CD8-positive, alpha-beta memory T cell (primary cell): ENCODE measurements around the gene CANT1. TPM values are rescaled to one million over a fixed set of nuclear protein-coding genes. Genes with fewer than 3 reads are reported as not detected.
"Not testable (repeated sequence)": the region's sequence is repeated elsewhere in the genome, so short reads cannot be mapped to it uniquely, and the experiment has no call there.

Experiments
- CTCF ChIA-PET: fragments of 350-600 bp; sonication (Branson Sonifier 250); formaldehyde crosslinking; loops from one replicate; lab custom pipeline; 2021; ENCODE audit warnings: antibody characterized with exemption; lab: Charles Lee
- POLR2A ChIA-PET: fragments of 350-600 bp; sonication (Branson Sonifier 250); formaldehyde crosslinking; loops from one replicate; lab custom pipeline; 2021; ENCODE audit warnings: antibody characterized with exemption; lab: Charles Lee
- DNase-seq, 5 donors: peaks; one replicate each; pipeline versions ENCODE4 v3.0.0 to v3.0.0-alpha.2; 2020 to 2022; ENCODE audit warnings: mixed read lengths in 1 of 5
- H3K27ac ChIP-seq: one replicate; pipeline ENCODE4 v1.7.0; 2013; ENCODE audit warnings: low read depth, mild to moderate bottlenecking, low read length, moderate library complexity
- H3K27me3 ChIP-seq: 2 replicates; pipeline ENCODE4 v1.7.0; 2013; ENCODE audit warnings: low read length, mild to moderate bottlenecking; ENCODE audit not compliant: insufficient read depth, poor library complexity, severe bottlenecking
- H3K36me3 ChIP-seq: 2 replicates; pipeline ENCODE4 v1.7.0; 2013; ENCODE audit warnings: mild to moderate bottlenecking, low read length, moderate library complexity; ENCODE audit not compliant: insufficient read depth
- H3K4me1 ChIP-seq: 2 replicates; pipeline ENCODE4 v1.7.0; 2013; ENCODE audit warnings: mild to moderate bottlenecking, low read length, moderate library complexity; ENCODE audit not compliant: insufficient read depth
- H3K4me3 ChIP-seq: 2 replicates; pipeline ENCODE4 v1.7.0; 2013; ENCODE audit warnings: mild to moderate bottlenecking, low read length
- H3K9me3 ChIP-seq: 2 replicates; pipeline ENCODE4 v1.7.0; 2013; ENCODE audit warnings: mild to moderate bottlenecking, low read length
- H3K27ac Mint-ChIP-seq, 8 donors: one replicate each; pipeline ENCODE4 v1.8.0; 2020 to 2021; ENCODE audit warnings: mixed read lengths in 8 of 8, mild to moderate bottlenecking in 6 of 8, inconsistent platforms in 3 of 8, moderate library complexity in 3 of 8
- H3K27me3 Mint-ChIP-seq, 2 donors: one replicate each; pipeline ENCODE4 v1.8.0; 2020 to 2021; ENCODE audit warnings: mixed read lengths in 2 of 2, mild to moderate bottlenecking in 1 of 2, moderate library complexity in 1 of 2
- H3K36me3 Mint-ChIP-seq, 3 donors: one replicate each; pipeline ENCODE4 v1.8.0; 2020 to 2021; ENCODE audit warnings: mixed read lengths in 3 of 3, inconsistent platforms in 1 of 3, mild to moderate bottlenecking in 1 of 3
- H3K4me1 Mint-ChIP-seq, 3 donors: one replicate each; pipeline ENCODE4 v1.8.0; 2020 to 2021; ENCODE audit warnings: mixed read lengths in 3 of 3, inconsistent platforms in 1 of 3, mild to moderate bottlenecking in 1 of 3
- H3K4me3 Mint-ChIP-seq, 7 donors: one replicate each; pipeline ENCODE4 v1.8.0; 2020 to 2021; ENCODE audit warnings: mixed read lengths in 7 of 7, mild to moderate bottlenecking in 6 of 7, moderate library complexity in 4 of 7, inconsistent platforms in 2 of 7
- H3K9me3 Mint-ChIP-seq, 5 donors: one replicate each; pipeline ENCODE4 v1.8.0; 2020 to 2022; ENCODE audit warnings: mixed read lengths in 5 of 5, mild to moderate bottlenecking in 3 of 5, moderate library complexity in 2 of 5, inconsistent platforms in 1 of 5
- polyA plus RNA-seq: library from polyadenylated mRNA; unstranded; fragments of 300-500 nt; fragmentation: Illumina TruSeq; gene quantifications from one replicate; pipeline ENCODE4 v1.2.3, GENCODE V29; 2021
- total RNA-seq, 2 experiments: library from RNA; stranded (reverse); gene quantifications; one replicate each; pipeline ENCODE4 v1.2.3, GENCODE V29; 2021

CANT1 gene
- total and polyA plus RNA-seq, 3 experiments from 2014 or later: 13.4 to 47.3 (median 45.5) TPM

DNA sequence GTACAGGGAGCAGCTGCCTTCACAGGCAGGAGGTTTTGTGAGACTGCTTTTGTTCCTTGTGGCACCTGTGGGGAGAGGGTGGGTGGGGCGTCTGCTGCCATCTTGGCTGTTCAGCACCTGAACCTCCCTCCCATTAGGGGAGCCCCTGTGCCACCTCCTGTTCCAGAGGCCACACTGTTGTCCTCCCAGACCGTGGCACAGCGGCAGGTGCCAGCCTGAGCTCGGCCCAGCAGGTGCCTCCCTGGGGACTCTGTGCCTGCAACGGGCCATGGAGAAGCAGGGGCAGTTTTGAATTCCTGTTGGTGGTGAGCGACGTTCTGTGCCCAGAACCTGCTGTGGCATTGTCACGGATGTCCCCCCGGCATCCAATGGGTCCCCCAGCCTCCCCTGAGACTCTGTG is 39.7 kb downstream of the CANT1 start:
- H3K27ac ChIP-seq: no peak overlapping the region
- peak overlapping the region in 1 of 8 donors; percentile 8 for H3K27ac Mint-ChIP-seq
- H3K36me3 ChIP-seq: no peaks in the 10 kb centered on the region
- no peak overlapping the region for H3K4me3 Mint-ChIP-seq
- no peaks in the 10 kb centered on the region for H3K27me3 ChIP-seq
- POLR2A ChIA-PET: no interaction called here
- no peak for DNase-seq
- H3K27me3 Mint-ChIP-seq: no peaks in the 10 kb centered on the region
- CTCF ChIA-PET: interaction anchor here (1.2 kb wide), 1 partner anchor 107 kb away, joined by 3 read pairs; no protein-coding TSS in a partner anchor
- no peaks in the 10 kb centered on the region for H3K9me3 ChIP-seq
- H3K9me3 Mint-ChIP-seq: no peaks in the 10 kb centered on the region
- H3K36me3 Mint-ChIP-seq: no peaks in the 10 kb centered on the region
- H3K4me3 ChIP-seq: no peak overlapping the region
- H3K4me1 Mint-ChIP-seq: peaks cover 5 to 6% (median 6%) of the 10 kb centered on the region in 3 donors
- peaks cover 9% of the 10 kb centered on the region for H3K4me1 ChIP-seq

DNA sequence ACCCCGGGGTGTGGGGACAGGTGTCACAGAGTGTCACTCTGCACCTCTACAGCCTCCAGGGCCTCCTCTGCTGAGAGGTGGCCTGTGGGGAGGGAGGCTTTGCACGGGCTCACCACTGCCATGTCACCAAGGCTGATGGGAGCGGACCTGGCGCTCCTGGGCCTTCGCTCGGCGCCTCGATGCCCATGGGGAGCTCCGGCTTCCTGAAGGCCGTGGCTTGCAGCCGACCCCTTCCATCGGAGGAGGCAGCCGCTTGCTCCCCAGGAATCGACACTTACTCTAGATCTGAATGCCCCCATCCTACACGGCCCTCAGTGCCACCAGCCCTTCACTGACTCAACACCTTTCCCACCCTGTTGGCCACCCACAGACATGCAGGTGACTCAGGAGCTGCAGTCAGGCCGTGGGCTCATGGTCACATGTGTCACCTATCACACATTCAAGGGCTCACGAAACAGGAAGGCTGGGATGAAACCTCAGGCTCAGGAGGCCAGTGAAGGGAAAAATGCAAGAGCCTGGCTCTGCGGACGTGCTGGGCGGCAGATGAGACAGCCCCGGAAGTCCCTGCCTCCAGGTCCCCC is 41.7 kb downstream of the CANT1 start:
- H3K36me3 ChIP-seq: no peaks in the 10 kb centered on the region
- Mint-ChIP-seq H3K4me1 (peaks cover 5 to 6% (median 6%) of the 10 kb centered on the region in 3 donors), H3K9me3 (no peaks in the 10 kb centered on the region), H3K36me3 (no peaks in the 10 kb centered on the region), H3K27me3 (no peaks in the 10 kb centered on the region), H3K4me3 (no peak overlapping the region), H3K27ac (no peak overlapping the region)
- H3K27me3 ChIP-seq: no peaks in the 10 kb centered on the region
- H3K4me3 ChIP-seq: no peak overlapping the region
- ChIA-PET CTCF (interaction anchor here (1.2 to 1.4 kb wide), 2 partner anchors 102 to 471 kb away, joined by 3 to 5 read pairs; no protein-coding TSS in a partner anchor), POLR2A (no interaction called here)
- no peak overlapping the region for H3K27ac ChIP-seq
- no peak for DNase-seq
- peaks cover 9% of the 10 kb centered on the region for H3K4me1 ChIP-seq
- H3K9me3 ChIP-seq: no peaks in the 10 kb centered on the region

DNA sequence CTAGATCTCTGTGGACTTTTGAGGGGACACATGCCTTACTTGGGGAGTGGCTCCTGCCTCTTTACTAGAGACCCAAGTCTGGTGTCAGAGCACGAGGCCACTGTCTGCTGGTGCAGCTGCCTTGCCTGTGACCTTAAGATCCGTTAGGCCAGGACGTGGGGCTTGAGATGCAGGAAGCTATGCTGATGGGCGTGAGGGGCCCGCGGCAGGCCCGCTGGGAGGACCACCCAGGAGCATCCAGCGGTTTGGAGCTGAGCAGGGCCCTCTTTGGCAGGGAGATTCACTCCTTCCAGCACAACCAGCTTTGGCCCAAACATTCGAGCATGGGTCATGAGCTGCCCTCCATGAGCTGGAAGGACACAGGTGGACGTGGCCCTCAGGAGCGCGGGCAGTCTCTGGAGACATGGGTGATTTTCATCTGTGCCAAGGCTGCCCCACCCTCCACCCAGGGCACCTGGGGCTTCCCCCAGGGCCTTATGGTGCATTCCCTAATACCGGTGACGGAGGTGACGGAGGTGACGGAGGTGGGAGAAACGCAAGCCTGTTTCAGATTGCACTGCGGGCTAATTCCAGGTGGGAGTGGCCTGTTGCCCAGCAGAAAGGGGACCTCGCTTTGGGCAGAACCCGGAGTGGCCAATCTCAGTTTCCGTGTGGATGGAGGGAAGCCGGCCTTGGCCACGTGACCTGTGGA is 42.5 kb downstream of the CANT1 start:
- H3K4me1 ChIP-seq: peaks cover 9% of the 10 kb centered on the region
- H3K36me3 ChIP-seq: no peaks in the 10 kb centered on the region
- ChIA-PET CTCF (interaction anchor here (0.7 to 1.4 kb wide), 3 partner anchors 9 to 470 kb away, joined by 3 to 5 read pairs (median 3); no protein-coding TSS in a partner anchor), POLR2A (no interaction called here)
- H3K4me3 Mint-ChIP-seq: no peak overlapping the region
- H3K9me3 ChIP-seq: no peaks in the 10 kb centered on the region
- no peaks in the 10 kb centered on the region for H3K27me3 ChIP-seq
- H3K4me1 Mint-ChIP-seq: peaks cover 5 to 6% (median 6%) of the 10 kb centered on the region in 3 donors
- no peak overlapping the region for H3K27ac Mint-ChIP-seq
- no peaks in the 10 kb centered on the region for H3K36me3 Mint-ChIP-seq
- no peak overlapping the region for H3K4me3 ChIP-seq
- no peaks in the 10 kb centered on the region for H3K27me3 Mint-ChIP-seq
- H3K27ac ChIP-seq: no peak overlapping the region
- DNase-seq: no peak
- no peaks in the 10 kb centered on the region for H3K9me3 Mint-ChIP-seq

DNA sequence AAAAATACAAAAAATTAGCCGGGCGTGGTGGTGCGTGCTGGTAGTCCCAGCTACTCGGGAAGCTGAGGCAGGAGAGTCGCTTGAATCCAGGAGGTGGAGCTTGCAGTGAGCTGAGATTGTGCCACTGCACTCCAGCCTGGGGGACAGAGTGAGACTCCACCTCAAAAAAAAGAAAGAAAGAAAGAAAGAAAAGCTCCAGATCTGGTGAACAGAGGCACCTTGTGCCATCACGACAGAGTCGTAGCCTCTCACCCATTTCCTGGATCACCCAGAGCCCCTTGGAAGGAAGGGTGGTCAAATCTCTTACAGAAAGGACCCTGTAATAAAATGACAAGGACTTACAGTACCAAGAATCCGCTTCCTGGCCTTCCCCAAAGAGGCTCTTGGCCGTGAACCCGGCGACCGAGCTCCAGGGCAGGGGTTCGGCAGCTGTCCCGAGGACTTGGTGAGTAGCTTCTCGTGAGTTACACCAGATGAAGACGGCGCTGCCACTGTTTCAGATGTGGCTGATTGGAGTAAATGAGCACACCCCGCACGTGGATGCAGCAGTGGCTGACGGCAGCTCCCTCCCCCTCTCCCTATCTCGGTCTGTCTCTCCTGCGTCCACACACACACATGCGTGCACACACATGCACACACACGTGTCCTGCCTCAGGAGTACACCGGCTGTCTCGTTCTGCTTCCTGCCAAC is 43.3 kb downstream of the CANT1 start:
- ChIA-PET CTCF (interaction anchor here (0.7 to 1.4 kb wide), 3 partner anchors 9 to 100 kb away, joined by 3 read pairs; no protein-coding TSS in a partner anchor), POLR2A (no interaction called here)
- Histone ChIP-seq H3K27me3 (no peaks in the 10 kb centered on the region), H3K9me3 (no peaks in the 10 kb centered on the region), H3K4me1 (peaks cover 5% of the 10 kb centered on the region), H3K4me3 (no peak overlapping the region), H3K27ac (no peak overlapping the region), H3K36me3 (no peaks in the 10 kb centered on the region)
- no peak for DNase-seq
- Mint-ChIP-seq H3K4me3 (no peak overlapping the region), H3K9me3 (no peaks in the 10 kb centered on the region), H3K36me3 (no peaks in the 10 kb centered on the region), H3K4me1 (peaks cover 3% of the 10 kb centered on the region in 3 donors), H3K27me3 (peaks cover 0 to 3% of the 10 kb centered on the region in 2 donors), H3K27ac (no peak overlapping the region)

DNA sequence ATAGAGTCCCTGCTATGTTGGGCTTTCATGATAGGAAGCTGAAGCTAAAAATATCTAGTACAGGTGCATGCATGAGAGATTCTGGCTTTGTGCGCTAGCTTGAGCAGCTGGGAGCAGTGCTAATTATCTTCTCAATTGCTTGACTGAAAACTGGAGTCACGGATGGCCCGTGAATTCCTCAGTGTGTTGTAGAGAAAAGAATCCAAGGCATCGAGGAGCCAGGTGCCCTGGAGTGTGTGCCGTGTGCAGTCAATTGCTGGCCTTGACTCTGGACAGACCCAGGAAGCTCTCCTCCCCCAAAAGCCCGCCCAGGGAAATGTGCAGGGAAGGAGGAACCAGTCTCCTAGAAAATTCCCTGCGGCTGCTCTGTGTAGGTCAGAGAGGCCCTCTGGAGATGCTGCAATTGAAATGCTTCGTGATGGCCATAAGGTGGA is 44.1 kb downstream of the CANT1 start:
- no peaks in the 10 kb centered on the region for H3K36me3 ChIP-seq
- H3K4me3 Mint-ChIP-seq: no peak overlapping the region
- H3K36me3 Mint-ChIP-seq: no peaks in the 10 kb centered on the region
- no peak overlapping the region for H3K27ac ChIP-seq
- DNase-seq: no peak
- POLR2A ChIA-PET: no interaction called here
- no peaks in the 10 kb centered on the region for H3K27me3 ChIP-seq
- CTCF ChIA-PET: interaction anchor here (1.4 kb wide), 1 partner anchor 100 kb away, joined by 3 read pairs; no protein-coding TSS in a partner anchor
- no peaks in the 10 kb centered on the region for H3K4me1 Mint-ChIP-seq
- peaks cover 0 to 3% of the 10 kb centered on the region in 2 donors for H3K27me3 Mint-ChIP-seq
- H3K9me3 ChIP-seq: no peaks in the 10 kb centered on the region
- H3K4me1 ChIP-seq: no peaks in the 10 kb centered on the region
- H3K4me3 ChIP-seq: no peak overlapping the region
- no peaks in the 10 kb centered on the region for H3K9me3 Mint-ChIP-seq
- peak overlapping the region in 1 of 8 donors; percentile 24 for H3K27ac Mint-ChIP-seq

DNA sequence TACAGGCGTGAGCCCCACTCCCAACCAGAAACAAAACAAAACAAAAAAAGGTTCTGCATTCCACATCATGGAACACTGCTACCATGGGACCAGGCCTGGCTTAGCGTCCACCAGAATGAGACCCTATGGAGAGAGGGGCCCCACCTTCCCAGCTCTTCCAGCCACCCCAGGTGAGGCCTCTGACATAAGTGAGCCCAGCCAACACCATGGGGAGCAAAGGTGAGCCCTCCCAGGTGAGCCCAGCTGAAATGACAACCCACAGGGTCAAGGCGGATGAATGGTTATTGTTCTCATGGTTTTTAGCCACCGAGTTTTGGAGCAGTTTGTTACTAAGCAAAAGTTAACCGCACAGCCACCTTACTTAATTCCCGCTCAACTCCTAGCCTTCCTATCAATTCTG is 46.2 kb downstream of the CANT1 start:
- Mint-ChIP-seq H3K4me1 (no peaks in the 10 kb centered on the region), H3K4me3 (no peak overlapping the region), H3K9me3 (no peaks in the 10 kb centered on the region), H3K27ac (no peak overlapping the region), H3K27me3 (peaks cover 6 to 8% of the 10 kb centered on the region in 2 donors), H3K36me3 (no peaks in the 10 kb centered on the region)
- CTCF ChIA-PET: interaction anchor here (0.9 kb wide), 1 partner anchor 97 kb away, joined by 3 read pairs; no protein-coding TSS in a partner anchor
- no peak overlapping the region for H3K27ac ChIP-seq
- H3K9me3 ChIP-seq: no peaks in the 10 kb centered on the region
- POLR2A ChIA-PET: no interaction called here
- DNase-seq: no peak
- H3K4me1 ChIP-seq: no peaks in the 10 kb centered on the region
- no peaks in the 10 kb centered on the region for H3K27me3 ChIP-seq
- no peaks in the 10 kb centered on the region for H3K36me3 ChIP-seq
- no peak overlapping the region for H3K4me3 ChIP-seq

DNA sequence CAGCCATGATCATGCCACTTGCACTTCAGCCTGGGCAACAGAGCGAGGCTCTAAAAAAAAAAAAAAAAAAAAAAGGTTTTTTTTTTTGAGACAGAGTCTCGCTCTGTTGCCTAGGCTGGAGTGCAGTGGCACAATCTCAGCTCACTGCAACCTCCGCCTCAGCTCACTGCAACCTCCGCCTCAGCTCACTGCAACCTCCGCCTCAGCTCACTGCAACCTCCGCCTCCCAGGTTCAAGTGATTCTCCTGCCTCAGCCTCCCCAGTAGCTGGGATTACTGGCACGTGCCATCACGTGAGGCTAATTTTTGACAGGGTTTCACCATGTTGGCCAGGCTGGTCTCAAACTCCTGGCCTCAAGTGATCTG is 46.6 kb downstream of the CANT1 start:
- POLR2A ChIA-PET, H3K9me3 ChIP-seq, H3K4me1 ChIP-seq, H3K27ac Mint-ChIP-seq, H3K27me3 Mint-ChIP-seq, H3K4me3 ChIP-seq, DNase-seq, H3K27me3 ChIP-seq, H3K27ac ChIP-seq, H3K4me1 Mint-ChIP-seq, H3K4me3 Mint-ChIP-seq, H3K36me3 ChIP-seq, H3K36me3 Mint-ChIP-seq, H3K9me3 Mint-ChIP-seq: not testable (repeated sequence)
- CTCF ChIA-PET: interaction anchor here (0.9 to 1.1 kb wide), 2 partner anchors 80 to 97 kb away, joined by 3 to 5 read pairs; no protein-coding TSS in a partner anchor
